IMR-90 (cell line): ENCODE measurements around the gene HIGD2B. TPM values are rescaled to one million over a fixed set of nuclear protein-coding genes. Genes with fewer than 3 reads are reported as not detected.

Experiments
- ATAC-seq: fragments of 200-7000 bp; cut with Tn5 transposase; 2 replicates; pipeline ENCODE4 v1.9.1; 2020; ENCODE audit warnings: low read depth, mild to moderate bottlenecking, moderate library complexity
- BruUV-seq: library from RNA; stranded (reverse); fragments of 400-500 nt; replicated peaks from 2 replicates; lab custom pipeline; 2021; lab: Mats Ljungman, UMichigan
- CTCF ChIA-PET: fragments of 300-600 bp; formaldehyde crosslinking; extraction: SDS; loops from one replicate; lab custom pipeline; 2021; ENCODE audit warnings: antibody characterized with exemption; lab: Yijun Ruan, JAX
- POLR2A ChIA-PET: fragments of 300-600 bp; sonication (Branson Sonifier 250); formaldehyde crosslinking; loops from one replicate; lab custom pipeline; 2022; ENCODE audit warnings: antibody characterized with exemption; ENCODE audit not compliant: unreplicated experiment; lab: Charles Lee
- DNase-seq: peaks from one replicate; pipeline ENCODE4 v3.0.0; 2013
- H2AFZ ChIP-seq: replicated peaks from 2 replicates; pipeline ENCODE3; 2013; ENCODE audit warnings: low read length, mild to moderate bottlenecking; ENCODE audit not compliant: poor library complexity
- H2AK5ac ChIP-seq: 2 replicates; pipeline ENCODE4 v1.6.1; 2013; ENCODE audit warnings: low read depth, low read length, inconsistent platforms
- H2AK9ac ChIP-seq: replicated peaks from 2 replicates; pipeline ENCODE3; 2013; ENCODE audit warnings: mild to moderate bottlenecking, low read depth, low read length, moderate library complexity; ENCODE audit not compliant: poor library complexity
- H2BK120ac ChIP-seq: 2 replicates; pipeline ENCODE4 v1.6.1; 2013; ENCODE audit warnings: low read depth, low read length, inconsistent platforms
- H2BK15ac ChIP-seq: 3 replicates; pipeline ENCODE4 v1.6.1; 2013; ENCODE audit warnings: low read depth, low read length, inconsistent platforms
- H2BK20ac ChIP-seq: 2 replicates; pipeline ENCODE4 v1.6.1; 2013; ENCODE audit warnings: low read depth, mild to moderate bottlenecking, inconsistent platforms, low read length, moderate library complexity
- H2BK5ac ChIP-seq: 2 replicates; pipeline ENCODE4 v1.6.1; 2013; ENCODE audit warnings: mild to moderate bottlenecking, low read depth, low read length, inconsistent platforms; ENCODE audit not compliant: poor library complexity, severe bottlenecking
- H3K14ac ChIP-seq: replicated peaks from 2 replicates; pipeline ENCODE4 v1.6.1; 2013; ENCODE audit warnings: low read depth, low read length, inconsistent platforms
- H3K18ac ChIP-seq: 2 replicates; pipeline ENCODE4 v1.6.1; 2013; ENCODE audit warnings: low read depth, low read length, control low read depth
- H3K23ac ChIP-seq: 2 replicates; pipeline ENCODE4 v1.6.1; 2013; ENCODE audit warnings: low read depth, low read length, inconsistent platforms
- H3K27ac ChIP-seq: 2 replicates; pipeline ENCODE4 v1.5.1; 2013; ENCODE audit warnings: mild to moderate bottlenecking, control low read depth, low read length; ENCODE audit not compliant: insufficient read depth
- H3K27me3 ChIP-seq: 2 replicates; pipeline ENCODE4 v1.6.1; 2013; ENCODE audit warnings: low read length; ENCODE audit not compliant: control insufficient read depth, insufficient read depth
- H3K36me3 ChIP-seq: 2 replicates; pipeline ENCODE4 v1.6.1; 2013; ENCODE audit warnings: low read length, mixed read lengths; ENCODE audit not compliant: control insufficient read depth, insufficient read depth
- H3K4ac ChIP-seq: 2 replicates; pipeline ENCODE4 v1.6.1; 2013; ENCODE audit warnings: low read depth, low read length, inconsistent platforms
- H3K4me1 ChIP-seq: 2 replicates; pipeline ENCODE4 v1.6.1; 2013; ENCODE audit warnings: low read length, mixed read lengths; ENCODE audit not compliant: control insufficient read depth, insufficient read depth
- H3K4me2 ChIP-seq: 2 replicates; pipeline ENCODE4 v1.6.1; 2013; ENCODE audit warnings: low read depth, mild to moderate bottlenecking, control low read depth, low read length, moderate library complexity
- H3K4me3 ChIP-seq: 2 replicates; pipeline ENCODE4 v1.5.1; 2013; ENCODE audit warnings: low read depth, mild to moderate bottlenecking, control low read depth, low read length, moderate library complexity; ENCODE audit not compliant: insufficient read depth
- H3K56ac ChIP-seq: 2 replicates; pipeline ENCODE4 v1.6.1; 2013; ENCODE audit warnings: low read length, inconsistent platforms; ENCODE audit not compliant: insufficient read depth; ENCODE audit errors: extremely low read depth
- H3K79me1 ChIP-seq, 2 experiments: 2 replicates each; pipeline ENCODE4 v1.6.1; 2013; ENCODE audit warnings: low read length in 2 of 2, inconsistent platforms in 1 of 2, low read depth in 1 of 2
- H3K9ac ChIP-seq: 2 replicates; pipeline ENCODE4 v1.6.1; 2013; ENCODE audit warnings: low read depth, low read length, control low read depth
- H3K9me1 ChIP-seq: 2 replicates; pipeline ENCODE4 v1.6.1; 2013; ENCODE audit warnings: low read length, inconsistent platforms; ENCODE audit not compliant: insufficient read depth
- H3K9me3 ChIP-seq: 2 replicates; pipeline ENCODE4 v1.6.1; 2013; ENCODE audit warnings: low read length; ENCODE audit not compliant: control insufficient read depth, insufficient read depth
- H4K20me1 ChIP-seq: 2 replicates; pipeline ENCODE4 v1.6.1; 2013; ENCODE audit warnings: low read length, inconsistent platforms; ENCODE audit not compliant: insufficient read depth
- H4K5ac ChIP-seq: 2 replicates; pipeline ENCODE4 v1.6.1; 2013; ENCODE audit warnings: mild to moderate bottlenecking, low read depth, low read length, control low read depth
- H4K8ac ChIP-seq, 2 experiments: 2 replicates each; pipeline ENCODE4 v1.6.1; 2013; ENCODE audit warnings: low read depth in 2 of 2, low read length in 2 of 2, control low read depth in 1 of 2, inconsistent platforms in 1 of 2
- H4K91ac ChIP-seq: 2 replicates; pipeline ENCODE4 v1.6.1; 2013; ENCODE audit warnings: low read depth, low read length, inconsistent platforms; ENCODE audit not compliant: insufficient read depth
- BHLHE40 ChIP-seq: fragments of 150-350 bp; IDR thresholded peaks from 2 replicates; pipeline ENCODE4 v1.6.1; 2016; ENCODE audit warnings: mild to moderate bottlenecking, low read depth, low read length
- CTCF ChIP-seq: conservative IDR thresholded peaks from 2 replicates; pipeline ENCODE4 v1.5.1; 2012; ENCODE audit warnings: mild to moderate bottlenecking, low read depth, low read length, improper control_type of control experiment
- MAFK ChIP-seq: IDR thresholded peaks from 2 replicates; pipeline ENCODE4 v1.6.1; 2012; ENCODE audit warnings: low read depth, low read length, improper control_type of control experiment
- MXI1 ChIP-seq: IDR thresholded peaks from 2 replicates; pipeline ENCODE4 v1.6.1; 2012; ENCODE audit warnings: low read depth, mild to moderate bottlenecking, low read length, moderate library complexity, borderline replicate concordance
- POLR2A ChIP-seq: IDR thresholded peaks from 2 replicates; pipeline ENCODE4 v1.6.1; 2012; ENCODE audit warnings: mild to moderate bottlenecking, low read depth, low read length
- WGBS, 2 experiments: methylation state at CpG; one replicate each; pipeline versions ENCODE4 v1.1.5 to v1.1.7; 2013; ENCODE audit warnings: missing lambda C conversion rate in 2 of 2; ENCODE audit not compliant: insufficient read length in 1 of 2; ENCODE audit errors: extremely low coverage in 2 of 2; 5-methylcytosine and 5-hydroxymethylcytosine counted together
- dilution Hi-C: fragments of 300-500 bp; cut with HindIII; formaldehyde crosslinking; loops from one replicate; pipeline ENCODE4 v1.14.3; 2018; ENCODE audit warnings: low sequenced_read_pairs; ENCODE audit not compliant: unreplicated experiment
- in situ Hi-C: fragments of 300-500 bp; cut with MboI; formaldehyde crosslinking; loops from 3 replicates; pipeline ENCODE4 v1.14.3; 2019; ENCODE audit warnings: low sequenced_read_pairs, inconsistent platforms, mixed read lengths
- intact Hi-C: fragments of 100-400 bp; cut with micrococcal nuclease; formaldehyde crosslinking; loops from 2 replicates; pipeline ENCODE4 v1.10.0; 2022
- polyA plus RNA-seq, 3 experiments: library from polyadenylated mRNA; depleted of rRNA; stranded (reverse); fragments of >200 nt; gene quantifications; 2 replicates each; pipeline ENCODE4 v1.2.3, GENCODE V29; 2012; ENCODE audit warnings: low replicate concordance in 1 of 3
- total RNA-seq: library from RNA; depleted of rRNA; stranded (reverse); fragments of >200 nt; gene quantifications from 2 replicates; pipeline ENCODE4 v1.2.3, GENCODE V29; 2012

HIGD2B gene
- total and polyA plus RNA-seq, 2 of the 4 experiments (the other 2 are of a cell fraction): not detected

GRCh38 chr15:72700076-72700475 is 14.1 kb upstream of the HIGD2B start:
- Histone ChIP-seq H3K9me3 (no peaks in the 10 kb centered on the region), H3K9ac (no peak overlapping the region), H3K4me2 (no peak overlapping the region), H2AK5ac (no peak overlapping the region), H3K4me3 (no peak overlapping the region), H4K5ac (no peak overlapping the region), H3K79me1 (no peaks in the 10 kb centered on the region), H3K9me1 (no peaks in the 10 kb centered on the region), H2BK5ac (no peak overlapping the region), H2AK9ac (no peak overlapping the region), H2BK15ac (no peak overlapping the region), H3K27ac (no peak overlapping the region), H2BK20ac (no peak overlapping the region), H3K23ac (no peak overlapping the region), H3K4ac (no peak overlapping the region), H2AFZ (no peak overlapping the region), H4K91ac (no peak overlapping the region), H2BK120ac (no peak overlapping the region), H3K14ac (no peak overlapping the region), H3K56ac (no peak overlapping the region), H4K20me1 (no peaks in the 10 kb centered on the region), H3K4me1 (no peaks in the 10 kb centered on the region), H3K27me3 (no peaks in the 10 kb centered on the region), H3K36me3 (no peaks in the 10 kb centered on the region), H3K18ac (no peak overlapping the region), H4K8ac (no peak overlapping the region)
- CTCF ChIA-PET: no interaction called here
- no peak for TF ChIP-seq CTCF
- TF ChIP-seq MAFK: no peak
- TF ChIP-seq BHLHE40: no peak
- no peak for TF ChIP-seq MXI1
- TF ChIP-seq POLR2A: no peak
- POLR2A ChIA-PET: no interaction called here
- DNase-seq: no peak
- dilution Hi-C loops: no loop called here
- intact Hi-C loops: no loop called here
- 100% methylated on average over 1 of the region's 9 CpGs; no CpG with 5 or more reads in 1 of the 2 experiments for WGBS, 2 experiments
- in situ Hi-C loops: no loop called here
- no peak for ATAC-seq
- no TSS peak for BruUV-seq
